Sigmoid colon (tissue), 4 donors: ENCODE results near the gene DCDC2C.

Experiments
- POLR2A ChIP-seq, 2 donors: fragments of 450-650 bp; IDR thresholded peaks; one replicate each; pipeline ENCODE4 v1.6.1; 2016; ENCODE audit warnings: antibody characterized with exemption in 2 of 2, mild to moderate bottlenecking in 2 of 2, moderate library complexity in 2 of 2
- POLR2AphosphoS5 ChIP-seq, 4 donors: sonication (generic); formaldehyde crosslinking; IDR thresholded peaks; one replicate each; pipeline ENCODE4 v1.6.1; 2017; ENCODE audit warnings: antibody characterized with exemption in 4 of 4
- TF ChIP-seq, protein P1 (sequence below), 4 experiments: fragments of 450-650 bp in 3 of 4; fragments of 200-600 bp in 1 of 4; IDR thresholded peaks; one replicate each; pipeline ENCODE4 v1.5.1; 2016 to 2019; ENCODE audit warnings: antibody characterized with exemption in 4 of 4, mild to moderate bottlenecking in 3 of 4, moderate library complexity in 2 of 4

DNA sequence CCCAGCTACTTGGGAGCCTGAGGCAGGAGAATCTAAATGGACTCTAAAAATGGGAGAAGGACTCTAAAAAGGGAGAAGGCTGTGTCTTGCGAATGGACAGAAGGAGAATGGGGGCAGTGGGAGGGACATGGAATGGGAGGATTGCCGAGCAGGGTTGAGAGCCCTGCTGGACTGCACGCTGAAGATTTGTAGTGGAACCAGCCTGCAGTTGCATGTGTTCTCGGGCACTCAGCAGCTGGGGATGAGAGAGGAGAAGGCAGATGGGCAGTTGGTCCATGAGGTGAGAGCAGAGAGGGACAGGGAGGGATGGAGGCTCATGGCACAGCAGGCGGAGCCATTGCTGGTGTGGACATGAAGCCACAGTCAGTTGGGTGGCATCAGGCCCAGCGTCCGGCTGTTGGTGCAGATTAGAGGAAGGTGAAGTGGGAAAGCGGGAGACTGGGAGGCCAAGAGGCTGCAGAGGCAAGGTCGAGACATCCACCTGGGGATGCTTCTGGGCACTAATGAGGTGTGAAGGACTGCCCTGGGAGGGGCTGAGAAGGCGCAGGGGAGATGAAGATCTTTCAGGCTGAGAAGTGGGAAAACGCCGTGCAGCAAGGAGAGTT, 40.7 kb downstream of the DCDC2C start:
- TF ChIP-seq POLR2A (IDR thresholded peaks at IDR 0.05) (no peak), POLR2AphosphoS5 (IDR thresholded peaks at IDR 0.05) (no peak)
- TF ChIP-seq, protein P1, sequence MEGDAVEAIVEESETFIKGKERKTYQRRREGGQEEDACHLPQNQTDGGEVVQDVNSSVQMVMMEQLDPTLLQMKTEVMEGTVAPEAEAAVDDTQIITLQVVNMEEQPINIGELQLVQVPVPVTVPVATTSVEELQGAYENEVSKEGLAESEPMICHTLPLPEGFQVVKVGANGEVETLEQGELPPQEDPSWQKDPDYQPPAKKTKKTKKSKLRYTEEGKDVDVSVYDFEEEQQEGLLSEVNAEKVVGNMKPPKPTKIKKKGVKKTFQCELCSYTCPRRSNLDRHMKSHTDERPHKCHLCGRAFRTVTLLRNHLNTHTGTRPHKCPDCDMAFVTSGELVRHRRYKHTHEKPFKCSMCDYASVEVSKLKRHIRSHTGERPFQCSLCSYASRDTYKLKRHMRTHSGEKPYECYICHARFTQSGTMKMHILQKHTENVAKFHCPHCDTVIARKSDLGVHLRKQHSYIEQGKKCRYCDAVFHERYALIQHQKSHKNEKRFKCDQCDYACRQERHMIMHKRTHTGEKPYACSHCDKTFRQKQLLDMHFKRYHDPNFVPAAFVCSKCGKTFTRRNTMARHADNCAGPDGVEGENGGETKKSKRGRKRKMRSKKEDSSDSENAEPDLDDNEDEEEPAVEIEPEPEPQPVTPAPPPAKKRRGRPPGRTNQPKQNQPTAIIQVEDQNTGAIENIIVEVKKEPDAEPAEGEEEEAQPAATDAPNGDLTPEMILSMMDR (IDR thresholded peaks at IDR 0.05), result no peak
